Activated CD4-positive, alpha-beta T cell treated with anti-CD3 and anti-CD28 coated beads, Interleukin-2, Interleukin-4, amounts not matched to agents 100 ng/mL and 50 ng/mL, durations not matched to agents 16 hours and 8 hours (primary cell): ENCODE data around the gene GARIN5A.
A peak's percentile ranks its signal among the peaks of the same experiment; 100 is the strongest.
"Not testable (repeated sequence)": the region's sequence is repeated elsewhere in the genome, so short reads cannot be mapped to it uniquely, and the experiment has no call there.

Experiments
- DNase-seq: peaks from one replicate; pipeline ENCODE4 v3.0.0-alpha.2; 2020; ENCODE audit warnings: low spot score

The GARIN5A gene

DNA sequence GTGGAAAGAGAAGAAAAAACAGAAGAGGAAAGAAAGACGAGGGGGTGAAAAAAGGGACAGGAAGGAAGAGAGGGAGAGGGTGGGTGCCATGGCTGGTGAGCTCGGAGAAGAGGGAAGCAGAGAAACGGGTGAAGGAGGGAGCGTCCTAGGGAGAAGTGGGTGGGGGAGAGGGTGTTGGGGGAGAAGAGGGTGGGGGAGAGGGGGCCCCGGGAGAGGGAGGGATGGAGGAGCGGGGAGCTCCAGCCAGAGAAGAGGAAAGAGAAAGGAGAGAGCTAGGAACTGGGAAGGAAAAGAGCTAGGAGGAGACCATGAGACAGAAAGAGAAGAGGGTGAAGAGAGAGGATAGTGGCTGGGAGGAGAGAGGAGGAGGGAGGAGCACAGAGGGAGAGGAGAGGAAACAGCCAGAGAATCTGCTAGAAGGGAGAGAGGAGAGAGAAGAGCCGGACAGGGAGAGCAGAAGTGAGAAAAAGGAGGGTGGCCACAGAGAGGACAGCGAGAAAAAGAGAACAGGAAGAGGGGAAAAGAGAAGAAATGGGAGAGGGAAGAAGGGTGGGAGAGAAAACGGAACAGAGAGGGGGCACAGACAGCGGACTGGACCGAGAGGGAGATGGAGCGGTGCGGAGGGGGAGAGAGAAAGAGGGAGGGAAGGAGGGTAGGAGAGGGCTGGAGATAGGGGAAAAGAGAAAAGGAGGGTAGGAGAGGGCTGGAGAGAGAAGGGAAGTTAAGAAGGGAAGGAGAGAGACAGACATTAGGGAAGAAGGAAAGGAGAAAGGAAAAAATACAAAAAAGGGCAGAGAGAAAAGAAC is 11.9 kb upstream of the GARIN5A start:
- no peak for DNase-seq

DNA sequence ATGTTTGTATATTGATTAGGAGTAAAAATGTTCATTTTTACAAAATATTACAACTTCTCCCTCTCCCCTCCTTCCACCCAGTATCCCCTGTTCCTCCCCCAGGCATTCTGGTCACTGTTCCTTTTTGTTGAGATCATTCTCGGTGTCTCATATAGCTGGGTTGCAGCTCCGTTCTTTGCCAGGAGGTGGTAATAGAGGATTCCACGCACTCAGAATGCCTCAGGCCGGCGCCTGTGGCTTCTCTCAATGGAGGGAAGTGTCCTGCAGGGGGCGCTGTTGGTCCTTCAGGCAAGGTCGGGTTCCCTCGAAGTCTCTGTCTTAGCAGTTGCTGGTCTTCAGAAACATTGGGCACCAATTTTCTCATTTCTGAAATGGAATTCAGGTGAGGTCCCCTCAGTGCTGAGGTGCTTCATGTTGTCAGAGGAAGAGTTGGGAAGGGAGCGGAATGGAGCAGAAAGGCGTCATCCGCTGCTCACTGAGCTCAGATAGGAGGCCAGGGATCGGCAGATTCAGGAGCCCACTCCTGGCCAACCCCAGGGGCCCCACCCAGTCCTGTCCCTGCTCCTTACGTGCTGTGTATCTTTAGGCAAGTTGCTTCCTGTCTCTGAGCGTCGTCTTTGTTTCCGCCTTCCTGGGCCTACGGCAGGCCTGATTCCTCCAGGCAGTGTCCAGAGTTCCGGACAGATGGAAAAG is 10.3 kb upstream of the GARIN5A start:
- peak; percentile 42 for DNase-seq

DNA sequence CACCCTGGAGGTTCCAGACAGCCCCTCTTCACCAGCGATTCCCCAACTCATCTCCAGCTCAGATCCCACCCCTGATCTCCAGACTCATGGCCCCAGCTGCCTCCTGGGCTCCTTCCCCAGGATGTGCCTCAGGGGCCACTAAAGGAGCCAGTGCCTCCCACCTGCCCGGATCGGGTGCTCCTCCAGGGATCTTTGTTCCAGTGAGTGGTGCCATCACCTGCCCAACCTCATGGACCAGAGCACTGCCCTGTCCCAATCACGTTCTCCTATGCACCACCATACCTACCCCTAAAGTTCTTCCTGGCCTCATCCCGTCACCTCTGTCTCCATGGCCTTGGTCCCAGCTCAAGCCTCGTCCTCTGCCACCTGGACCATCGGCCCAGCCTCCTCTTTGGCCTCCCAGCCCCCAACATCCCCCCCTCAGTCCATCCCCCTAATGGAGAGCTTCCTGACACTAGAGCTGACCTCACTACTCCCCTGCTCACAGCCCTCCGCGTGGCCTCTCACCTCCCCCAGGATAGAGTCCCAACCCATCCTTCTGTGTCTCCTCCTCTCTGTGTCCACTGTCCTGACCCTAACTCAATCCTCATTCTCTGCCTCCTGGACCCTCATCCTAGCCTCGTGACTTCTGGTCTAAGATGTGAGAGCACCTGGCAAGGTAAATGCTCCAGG is 8.8 kb upstream of the GARIN5A start:
- DNase-seq: no peak

DNA sequence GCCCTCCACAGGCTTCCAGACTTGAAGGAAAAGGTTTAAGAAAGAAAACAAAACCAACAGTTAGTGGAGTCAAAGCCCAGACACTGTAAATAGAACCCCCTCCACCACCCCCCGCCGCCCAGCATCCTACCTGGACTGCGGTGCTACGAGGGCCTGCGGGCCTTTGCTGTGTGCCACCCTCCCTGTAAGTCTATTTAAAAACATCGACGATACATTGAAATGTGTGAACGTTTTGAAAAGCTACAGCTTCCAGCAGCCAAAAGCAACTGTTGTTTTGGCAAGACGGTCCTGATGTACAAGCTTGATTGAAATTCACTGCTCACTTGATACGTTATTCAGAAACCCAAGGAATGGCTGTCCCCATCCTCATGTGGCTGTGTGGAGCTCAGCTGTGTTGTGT is 6.3 kb upstream of the GARIN5A start:
- DNase-seq: no peak

DNA sequence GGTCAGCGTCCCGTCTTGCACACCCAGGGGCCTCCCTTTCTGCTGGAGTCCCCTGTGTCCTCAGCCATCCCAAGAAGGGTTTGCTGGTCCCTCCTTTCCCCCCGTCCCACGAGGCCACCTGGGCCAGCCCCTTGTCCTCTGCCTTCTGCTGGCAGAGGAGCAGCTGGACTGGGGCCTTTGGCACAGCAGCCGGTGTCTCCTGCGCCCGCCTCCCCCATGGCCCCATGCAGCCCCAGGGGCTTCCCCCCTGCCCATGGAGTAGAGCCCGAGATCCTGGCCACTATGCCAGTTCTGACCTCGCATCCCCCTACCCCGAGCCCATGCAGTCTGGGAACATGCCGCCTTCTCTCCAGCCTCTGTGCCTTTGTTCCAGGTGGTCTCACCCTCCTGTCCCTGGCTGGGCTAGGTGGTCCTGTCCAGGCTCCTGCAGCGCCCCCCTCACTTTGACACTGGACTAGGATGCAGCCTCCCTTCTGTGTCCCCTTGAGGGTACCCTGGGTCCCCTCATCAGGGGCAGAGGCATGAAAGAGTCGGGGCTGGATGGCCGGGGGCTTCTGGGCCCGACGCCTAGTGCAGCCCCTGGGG is 5.7 kb upstream of the GARIN5A start:
- DNase-seq: no peak

DNA sequence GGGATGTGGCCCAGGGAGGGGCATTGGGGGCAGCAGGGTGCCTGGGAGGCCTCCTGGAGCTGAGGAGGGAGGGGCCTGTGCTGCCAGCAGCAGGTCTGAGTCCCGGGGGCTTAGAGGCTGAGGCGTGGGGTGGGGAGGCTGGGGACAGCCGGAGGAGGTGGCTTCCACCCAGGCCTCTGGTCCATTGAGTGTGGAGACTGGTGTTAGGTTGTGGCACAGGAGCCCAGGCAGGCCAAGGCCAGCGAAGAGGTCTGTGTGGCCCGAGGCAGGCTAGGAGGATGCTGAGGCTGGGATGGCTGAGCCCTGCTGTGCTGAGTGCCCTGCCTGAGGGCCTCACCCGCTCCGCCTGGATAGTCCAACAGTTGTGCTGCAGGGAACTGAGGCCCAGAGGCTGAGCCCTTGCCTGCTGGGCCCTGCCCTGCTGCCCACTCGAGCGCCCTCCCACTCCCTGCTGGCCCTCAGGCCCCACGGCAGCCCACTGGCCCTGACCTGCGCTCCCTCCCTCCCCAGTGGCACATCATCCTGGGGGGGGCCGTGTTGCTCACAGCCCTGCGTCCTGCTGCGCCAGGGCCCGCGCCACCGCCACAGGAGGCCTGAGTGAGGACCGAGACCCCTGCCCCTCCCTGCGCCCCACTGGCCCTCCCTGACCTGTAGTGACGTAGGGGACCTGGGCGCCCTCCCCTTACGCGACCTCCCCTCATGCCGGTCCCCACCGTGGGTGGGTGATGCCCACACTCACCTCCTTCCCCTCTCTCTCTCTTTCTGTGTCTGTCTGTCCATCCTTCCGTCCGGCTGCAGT is 4.9 kb upstream of the GARIN5A start:
- no peak for DNase-seq

DNA sequence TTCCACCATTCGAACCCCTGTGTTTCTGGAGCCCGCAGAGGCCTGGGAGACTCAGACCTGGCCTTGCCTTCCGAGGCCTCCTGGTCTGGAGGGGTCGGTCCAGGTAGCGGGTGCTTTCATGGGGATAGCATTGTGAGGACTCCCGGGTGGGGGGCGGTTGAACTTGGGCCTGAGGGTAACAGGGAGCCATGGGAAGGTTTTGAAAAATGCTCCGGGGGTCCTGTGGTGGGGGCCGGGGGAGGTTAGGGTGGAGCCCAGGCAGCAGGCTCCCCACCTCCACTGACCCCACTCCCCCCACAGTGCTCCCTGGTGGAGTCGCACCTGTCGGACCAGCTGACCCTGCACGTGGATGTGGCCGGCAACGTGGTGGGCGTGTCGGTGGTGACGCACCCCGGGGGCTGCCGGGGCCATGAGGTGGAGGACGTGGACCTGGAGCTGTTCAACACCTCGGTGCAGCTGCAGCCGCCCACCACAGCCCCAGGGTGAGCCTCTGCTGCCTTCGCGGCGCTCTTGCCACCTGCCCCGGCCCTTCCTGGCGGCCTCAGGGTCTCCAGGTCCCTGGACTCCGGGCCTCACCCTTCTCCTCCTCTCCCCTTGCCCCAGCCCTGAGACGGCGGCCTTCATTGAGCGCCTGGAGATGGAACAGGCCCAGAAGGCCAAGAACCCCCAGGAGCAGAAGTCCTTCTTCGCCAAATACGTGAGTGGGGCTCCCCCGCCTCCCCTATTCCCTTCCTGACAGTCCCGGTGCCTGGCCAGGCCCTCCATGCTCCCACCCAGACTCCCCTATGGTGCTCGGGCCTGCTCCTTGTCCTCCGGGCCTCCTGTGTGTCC is 3.8 kb upstream of the GARIN5A start:
- no peak for DNase-seq

DNA sequence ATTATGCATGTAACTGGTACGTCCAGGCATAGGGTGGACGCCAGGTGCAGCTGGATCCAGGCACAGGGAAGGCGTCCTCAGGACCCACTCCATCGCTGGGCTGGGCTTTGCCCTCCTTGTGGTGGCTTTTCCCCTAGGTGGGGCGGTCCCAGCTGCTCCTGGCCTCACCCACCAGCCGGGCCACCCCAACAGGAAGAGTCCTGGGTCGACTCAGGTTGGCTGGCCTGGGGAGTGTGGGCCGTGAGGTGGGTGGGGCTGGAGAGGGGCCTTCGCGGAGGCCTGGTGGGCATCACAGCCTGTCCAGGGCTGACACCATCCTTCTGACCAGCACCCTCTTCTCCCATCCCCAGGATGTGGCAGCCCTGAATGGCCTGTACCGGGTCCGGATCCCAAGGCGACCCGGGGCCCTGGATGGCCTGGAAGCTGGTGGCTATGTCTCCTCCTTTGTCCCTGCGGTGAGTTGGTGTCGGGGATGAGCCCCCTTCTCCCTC is 3.2 kb upstream of the GARIN5A start:
- no peak for DNase-seq

DNA sequence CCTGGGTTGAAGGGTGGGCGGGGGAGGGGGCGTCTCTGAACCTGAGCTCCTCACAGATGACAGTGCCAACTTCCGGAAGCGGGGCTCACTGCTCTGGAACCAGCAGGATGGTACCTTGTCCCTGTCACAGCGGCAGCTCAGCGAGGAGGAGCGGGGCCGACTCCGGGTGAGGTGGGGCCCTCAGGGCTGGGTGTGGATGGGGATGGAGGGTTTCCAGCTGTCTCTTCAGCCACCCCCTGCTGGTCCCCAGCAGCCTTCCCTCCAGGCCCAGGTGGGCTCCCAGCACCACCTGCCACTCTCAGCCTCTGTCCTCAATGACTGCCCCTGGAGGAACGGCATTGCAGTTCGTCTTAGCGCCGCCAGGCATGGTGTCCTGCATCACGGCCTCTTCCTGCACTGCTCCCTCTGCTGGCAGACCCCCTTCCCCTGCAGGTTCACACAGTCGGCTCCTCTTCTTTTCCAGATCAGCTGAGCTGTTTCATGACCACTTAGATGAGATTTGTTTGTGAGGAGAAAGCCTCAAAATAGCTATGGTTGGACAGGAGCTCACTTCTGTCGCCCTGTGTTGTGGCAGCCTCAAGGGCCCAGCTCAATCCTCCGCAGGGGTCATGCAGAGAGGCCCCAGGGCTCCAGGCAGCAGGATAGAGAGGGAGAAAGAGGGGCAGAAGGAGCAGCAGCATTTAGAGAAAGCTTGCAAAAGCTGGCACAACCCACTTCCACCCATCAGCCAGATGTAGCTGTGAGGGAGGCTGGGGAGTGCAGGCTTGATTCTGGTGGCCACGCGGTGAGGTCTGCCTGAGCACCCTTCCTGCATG is 2.5 kb upstream of the GARIN5A start:
- no peak for DNase-seq

DNA sequence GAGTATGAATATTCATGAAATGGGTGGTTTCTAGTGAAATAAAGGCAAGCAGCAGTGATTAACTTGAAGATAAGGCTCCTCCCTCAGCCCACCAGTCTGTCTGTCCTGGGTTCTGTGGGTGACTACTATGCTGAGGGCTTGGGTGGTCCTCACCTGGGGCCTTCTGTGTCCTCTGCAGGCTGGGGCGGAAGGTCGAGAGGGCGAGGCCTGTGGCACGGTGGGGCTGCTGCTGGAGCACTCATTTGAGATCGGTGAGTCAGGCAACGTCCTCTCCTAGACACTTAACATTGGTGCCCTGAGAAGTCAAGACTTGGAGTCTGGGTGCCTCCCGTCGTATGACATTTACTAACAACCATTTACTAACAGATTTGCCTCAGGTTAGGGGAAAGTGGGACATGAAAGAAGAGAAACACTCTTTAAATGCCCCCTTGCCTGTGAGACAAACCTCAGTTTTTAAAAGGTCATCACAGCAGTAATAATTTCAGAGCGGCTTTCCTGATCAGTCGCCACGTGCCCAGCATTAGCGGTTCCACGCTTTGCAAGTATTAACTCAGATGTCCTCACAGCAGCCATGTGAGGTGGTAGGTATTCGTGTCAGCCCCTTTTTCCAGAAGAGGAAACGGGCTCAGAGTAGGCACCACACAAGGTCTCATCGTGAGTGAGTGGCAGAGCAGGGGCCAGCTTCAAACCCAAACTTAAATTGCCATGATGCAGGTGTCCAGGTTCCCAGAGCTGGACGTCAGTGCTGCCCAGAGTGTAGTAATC is 1.3 kb upstream of the GARIN5A start:
- no peak for DNase-seq

DNA sequence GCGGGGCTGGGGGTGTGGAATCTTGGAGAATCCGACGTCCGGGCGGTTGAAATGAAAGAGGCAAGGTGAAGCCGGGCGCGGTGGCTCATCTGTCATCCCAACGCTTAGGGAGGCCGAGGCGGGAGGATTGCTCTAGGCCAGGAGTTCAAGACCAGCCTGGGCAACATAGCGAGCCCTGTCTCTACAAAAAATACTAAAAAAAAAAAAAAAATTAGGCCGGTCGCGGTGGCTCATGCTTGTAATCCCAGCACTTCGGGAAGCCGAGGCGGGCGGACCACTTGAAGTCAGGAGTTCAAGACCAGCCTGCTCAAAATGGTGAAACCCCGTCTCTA is 225 bp upstream of the GARIN5A start:
- no peak for DNase-seq

DNA sequence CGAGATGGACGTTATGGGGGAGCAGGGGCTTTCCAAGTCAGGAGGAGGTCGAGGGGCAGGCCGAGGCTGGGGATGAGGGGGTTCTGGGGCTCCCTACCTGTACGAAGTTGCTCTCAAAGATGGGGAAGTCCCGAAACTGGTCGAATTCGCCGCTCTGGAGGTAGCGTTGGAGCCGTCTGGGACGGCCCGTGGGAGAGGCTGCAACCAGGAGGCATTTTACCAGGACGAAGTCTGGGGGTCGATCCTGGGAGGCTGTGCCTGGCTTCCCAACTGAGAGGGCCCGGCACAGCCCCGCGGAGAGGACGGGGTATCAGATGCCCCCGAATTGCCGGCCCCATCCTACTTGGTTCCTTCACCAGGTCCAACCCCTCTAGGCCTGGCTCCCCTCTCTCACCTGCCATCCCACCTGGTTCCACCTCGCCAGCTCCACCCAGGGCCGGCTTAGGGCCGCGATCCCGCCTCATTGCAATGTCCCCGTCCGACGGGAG is 868 bp downstream of the GARIN5A start:
- DNase-seq: no peak

DNA sequence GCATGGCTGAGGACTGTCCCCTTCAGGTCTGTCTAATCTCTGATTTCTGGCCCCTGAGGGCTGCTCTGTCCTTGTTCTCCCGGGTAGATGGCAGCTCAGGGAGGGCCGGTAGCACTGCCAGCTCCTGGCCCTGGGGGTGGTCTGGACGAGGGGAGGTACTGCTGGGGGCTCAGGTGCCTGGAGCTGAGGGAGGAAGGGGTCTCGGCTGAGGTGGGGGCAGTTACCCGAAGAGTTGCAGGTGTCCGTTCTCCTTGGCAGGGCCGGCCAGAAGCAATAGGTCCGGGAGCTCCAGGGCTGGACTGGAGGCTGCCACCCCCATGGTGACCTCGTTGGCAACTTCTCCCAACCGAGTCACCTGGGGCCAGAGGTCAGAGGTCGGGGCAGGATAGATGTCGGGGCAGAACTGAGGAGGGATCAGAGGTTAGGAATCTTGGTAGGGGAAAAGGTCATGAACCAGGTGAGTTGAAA is 1.5 kb downstream of the GARIN5A start:
- no peak for DNase-seq

DNA sequence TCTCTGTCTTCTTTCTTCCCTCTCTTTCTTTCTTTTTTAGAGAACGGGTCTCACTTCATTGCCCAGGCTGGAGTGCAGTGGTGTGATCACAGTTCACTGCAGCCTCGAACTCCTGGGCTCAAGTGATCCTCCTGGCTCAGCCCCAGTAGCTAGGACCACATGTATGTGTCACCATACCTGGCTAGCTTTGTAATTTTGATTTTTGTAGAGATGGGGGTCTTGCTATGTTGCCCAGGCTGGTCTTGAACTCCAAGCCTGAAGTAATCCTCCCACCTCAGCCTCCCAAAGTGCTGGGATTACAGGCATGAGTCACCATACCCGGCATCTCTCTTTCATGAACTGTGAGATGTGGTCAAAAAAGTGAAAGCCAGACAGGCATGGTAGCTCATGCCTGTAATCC is 3.3 kb downstream of the GARIN5A start:
- not testable (repeated sequence) for DNase-seq

DNA sequence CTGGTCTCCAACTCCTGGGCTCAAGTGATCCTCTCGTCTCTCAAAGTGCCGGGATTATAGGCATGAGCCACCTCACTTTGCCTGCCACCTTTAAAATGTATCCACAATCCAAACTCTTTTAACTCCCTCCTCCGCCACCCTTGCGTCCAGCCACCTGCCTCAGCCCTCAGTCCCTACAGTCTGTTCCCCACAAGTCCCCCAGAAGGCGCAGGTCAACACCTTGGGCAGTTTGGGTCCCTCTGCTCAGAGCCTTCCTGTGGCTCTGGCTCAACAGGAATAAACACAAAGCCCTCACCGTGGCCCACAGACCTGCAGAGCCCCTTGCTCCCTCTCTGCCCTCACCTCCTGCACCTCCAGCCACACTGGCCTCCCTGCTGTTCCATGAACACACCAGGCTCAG is 7.8 kb downstream of the GARIN5A start:
- no peak for DNase-seq

DNA sequence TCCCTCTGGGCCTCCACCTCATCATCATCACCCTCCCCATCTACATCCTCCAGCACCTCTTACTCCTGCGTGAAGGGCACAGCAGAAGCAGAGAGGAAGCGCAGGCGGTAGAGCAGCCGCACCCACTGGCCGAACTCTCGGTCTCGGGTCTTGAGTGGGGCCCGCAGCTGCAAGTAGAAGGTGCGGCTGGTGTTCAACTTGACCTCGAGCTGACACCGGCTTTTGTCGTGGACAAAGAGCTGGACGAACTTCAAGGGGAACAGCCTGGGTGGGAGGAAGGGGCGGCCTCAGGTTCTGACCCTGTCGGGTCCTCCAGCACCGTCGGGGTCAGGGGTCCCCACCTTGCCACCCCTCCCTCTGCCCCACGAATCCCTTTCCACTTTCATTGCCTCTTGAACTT is 9.1 kb downstream of the GARIN5A start:
- no peak for DNase-seq

DNA sequence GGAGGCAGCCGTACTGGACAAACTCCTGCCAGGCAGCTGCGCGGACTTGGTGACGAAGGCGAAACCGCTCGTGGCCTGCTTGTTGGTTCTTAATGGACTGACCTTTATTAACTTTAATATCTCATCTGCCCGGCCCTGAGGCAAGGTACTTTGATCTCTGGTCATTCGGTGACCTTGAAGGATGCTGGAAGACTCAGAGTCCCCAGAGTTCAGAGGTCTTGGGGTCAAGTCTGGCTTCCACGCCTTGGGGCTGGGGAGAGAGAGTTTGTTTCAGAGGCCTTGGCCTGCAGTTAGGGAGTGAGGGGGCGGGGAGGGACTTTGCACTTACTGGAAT is 10.0 kb downstream of the GARIN5A start:
- DNase-seq: no peak

DNA sequence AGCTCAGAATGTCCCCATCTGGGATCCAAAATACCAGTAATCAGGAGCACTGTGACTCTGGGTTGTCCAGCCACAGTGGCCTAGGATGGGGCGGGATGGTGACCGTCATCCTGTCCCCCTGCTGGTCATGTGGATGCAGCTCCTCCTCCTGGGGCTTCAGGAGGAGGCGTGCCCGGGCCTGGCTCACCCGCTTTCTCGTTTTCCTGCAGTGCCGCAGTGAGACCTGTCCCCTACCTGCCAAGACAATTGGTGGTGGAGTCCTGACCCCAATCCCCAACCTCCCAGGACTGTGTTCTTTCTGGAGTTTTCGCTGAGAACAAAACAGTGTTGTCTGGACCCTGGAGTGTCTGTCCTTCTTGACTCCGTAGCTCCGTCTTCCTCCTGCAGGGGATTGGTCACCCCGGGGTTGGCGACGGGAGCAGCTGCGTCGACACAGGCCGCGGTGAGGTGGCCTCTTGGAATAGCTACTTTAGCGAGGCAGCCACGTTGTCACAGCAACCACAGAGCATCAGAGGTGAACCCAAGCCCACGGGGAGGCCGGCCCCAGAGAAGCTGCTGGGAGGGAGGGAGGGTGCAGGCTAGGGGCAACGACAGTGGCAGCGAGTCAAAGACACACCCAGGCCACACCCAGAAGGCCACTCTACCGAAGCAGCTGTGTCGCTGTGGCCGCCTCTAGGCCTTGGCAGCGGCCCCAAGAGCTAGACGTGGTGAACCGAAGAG is 10.5 kb downstream of the GARIN5A start:
- no peak for DNase-seq

DNA sequence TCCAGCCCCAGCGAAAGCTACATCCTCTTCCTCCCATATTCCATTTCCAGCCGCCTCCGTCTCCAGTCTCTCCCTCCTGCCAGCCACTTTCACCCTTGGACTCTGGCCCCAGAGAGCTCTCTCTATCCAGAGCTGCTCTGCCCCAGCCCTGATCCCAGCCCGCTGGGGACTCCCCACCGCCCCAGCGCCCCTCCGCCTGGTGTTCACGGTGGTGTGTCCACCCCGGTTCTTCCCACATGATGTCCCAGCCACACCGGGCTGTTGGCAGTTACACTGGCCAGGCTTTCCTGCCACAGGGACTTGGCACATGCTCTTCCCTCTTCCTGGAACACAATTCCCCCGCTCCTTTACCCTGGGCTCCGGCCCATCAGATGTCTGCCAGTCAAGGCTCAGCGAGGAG is 11.6 kb downstream of the GARIN5A start:
- no peak for DNase-seq
